CD4-positive, alpha-beta memory T cell (primary cell): Measurements from ENCODE around the gene TANGO6. TPM values are rescaled to one million over a fixed set of nuclear protein-coding genes. Genes with fewer than 3 reads are reported as not detected.

Experiments used
- CTCF ChIA-PET: fragments of 350-600 bp; sonication (Branson Sonifier 250); formaldehyde crosslinking; loops from one replicate; lab custom pipeline; 2021; ENCODE audit warnings: inconsistent platforms; ENCODE audit not compliant: partially characterized antibody; lab: Charles Lee
- POLR2A ChIA-PET: fragments of 350-600 bp; sonication (Branson Sonifier 250); formaldehyde crosslinking; loops from one replicate; lab custom pipeline; 2021; ENCODE audit not compliant: partially characterized antibody; lab: Charles Lee
- DNase-seq, 5 donors: peaks; one replicate each; pipeline versions ENCODE4 v3.0.0 to v3.0.0-alpha.2; 2020 to 2022; ENCODE audit warnings: mixed read lengths in 1 of 5
- H3K27ac ChIP-seq: one replicate; pipeline ENCODE4 v1.7.0; 2013; ENCODE audit warnings: low read depth, low read length
- H3K27me3 ChIP-seq: 2 replicates; pipeline ENCODE4 v1.7.0; 2013; ENCODE audit warnings: mild to moderate bottlenecking, low read length, moderate library complexity; ENCODE audit not compliant: insufficient read depth
- H3K36me3 ChIP-seq: 2 replicates; pipeline ENCODE4 v1.7.0; 2013; ENCODE audit warnings: mild to moderate bottlenecking, low read length, moderate library complexity; ENCODE audit not compliant: insufficient read depth
- H3K4me1 ChIP-seq: 2 replicates; pipeline ENCODE4 v1.7.0; 2013; ENCODE audit warnings: mild to moderate bottlenecking, low read length, moderate library complexity; ENCODE audit not compliant: insufficient read depth
- H3K4me3 ChIP-seq, 2 donors: one replicate each; pipeline ENCODE4 v1.7.0; 2013; ENCODE audit warnings: low read length in 2 of 2, mild to moderate bottlenecking in 1 of 2
- H3K9me3 ChIP-seq, 2 donors: one replicate each; pipeline ENCODE4 v1.7.0; 2013; ENCODE audit warnings: low read length in 2 of 2, control low read depth in 1 of 2; ENCODE audit not compliant: control insufficient read depth in 1 of 2
- H3K27ac Mint-ChIP-seq, 7 donors: one replicate each; pipeline ENCODE4 v1.8.0; 2020 to 2021; ENCODE audit warnings: mixed read lengths in 7 of 7, mild to moderate bottlenecking in 6 of 7, inconsistent platforms in 3 of 7, moderate library complexity in 3 of 7
- H3K27me3 Mint-ChIP-seq, 2 donors: one replicate each; pipeline ENCODE4 v1.8.0; 2020 to 2021; ENCODE audit warnings: mixed read lengths in 2 of 2
- H3K36me3 Mint-ChIP-seq, 2 donors: one replicate each; pipeline ENCODE4 v1.8.0; 2020 to 2021; ENCODE audit warnings: mixed read lengths in 2 of 2, inconsistent platforms in 1 of 2, mild to moderate bottlenecking in 1 of 2
- H3K4me1 Mint-ChIP-seq, 4 donors: one replicate each; pipeline ENCODE4 v1.8.0; 2020 to 2021; ENCODE audit warnings: mixed read lengths in 4 of 4, mild to moderate bottlenecking in 1 of 4
- H3K4me3 Mint-ChIP-seq, 8 donors: one replicate each; pipeline ENCODE4 v1.8.0; 2020 to 2021; ENCODE audit warnings: mixed read lengths in 8 of 8, mild to moderate bottlenecking in 7 of 8, moderate library complexity in 6 of 8, inconsistent platforms in 3 of 8
- H3K9me3 Mint-ChIP-seq, 8 donors: one replicate each; pipeline ENCODE4 v1.8.0; 2020 to 2021; ENCODE audit warnings: mixed read lengths in 8 of 8, mild to moderate bottlenecking in 5 of 8, inconsistent platforms in 3 of 8, moderate library complexity in 1 of 8
- intact Hi-C: fragments of 100-400 bp; cut with micrococcal nuclease; formaldehyde crosslinking; loops from one replicate; pipeline ENCODE4 v1.15.1; 2023
- polyA plus RNA-seq, 2 donors: library from polyadenylated mRNA; unstranded; fragments of 300-500 nt; fragmentation: Illumina TruSeq; gene quantifications; one replicate each; pipeline ENCODE4 v1.2.3, GENCODE V29; 2021
- total RNA-seq, 2 experiments: library from RNA; stranded (reverse); gene quantifications; one replicate each; pipeline ENCODE4 v1.2.3, GENCODE V29; 2021

TANGO6 gene
- total and polyA plus RNA-seq, 4 experiments from 2014 or later = 12.2 to 38.1 (median 26.0) TPM

DNA sequence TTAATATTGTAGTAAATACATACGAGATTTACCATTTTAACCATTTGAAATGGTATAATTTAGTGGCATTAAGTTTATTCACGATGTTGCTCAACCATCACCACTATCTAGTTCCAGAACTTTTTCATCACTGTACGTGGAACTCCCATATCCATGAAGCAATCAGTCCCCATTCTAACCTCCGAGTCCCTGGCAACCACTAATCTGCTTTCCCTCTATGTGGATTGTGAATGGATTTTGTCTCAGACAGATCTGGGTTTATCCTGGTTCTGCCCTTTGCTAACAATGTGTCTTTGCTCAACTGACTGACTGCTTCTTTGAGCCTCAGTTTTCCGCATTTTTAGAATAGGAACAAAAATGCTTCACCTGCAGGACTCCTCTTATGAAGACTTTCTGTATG lies 51.4 kb downstream of the TANGO6 start:
- Mint-ChIP-seq H3K27ac (no peak overlapping the region), H3K27me3 (no peaks in the 10 kb centered on the region), H3K4me3 (no peak overlapping the region), H3K36me3 (peaks cover 19 to 26% of the 10 kb centered on the region in 2 donors), H3K4me1 (peaks cover 0 to 4% (median 3%) of the 10 kb centered on the region in 4 donors), H3K9me3 (no peaks in the 10 kb centered on the region)
- no peak for DNase-seq
- Histone ChIP-seq H3K4me3 (no peak overlapping the region), H3K27ac (no peak overlapping the region), H3K9me3 (no peaks in the 10 kb centered on the region), H3K36me3 (peaks cover 9% of the 10 kb centered on the region), H3K27me3 (no peaks in the 10 kb centered on the region), H3K4me1 (no peaks in the 10 kb centered on the region)
- intact Hi-C loops = no loop called here
- ChIA-PET POLR2A (no interaction called here), CTCF (no interaction called here)

DNA sequence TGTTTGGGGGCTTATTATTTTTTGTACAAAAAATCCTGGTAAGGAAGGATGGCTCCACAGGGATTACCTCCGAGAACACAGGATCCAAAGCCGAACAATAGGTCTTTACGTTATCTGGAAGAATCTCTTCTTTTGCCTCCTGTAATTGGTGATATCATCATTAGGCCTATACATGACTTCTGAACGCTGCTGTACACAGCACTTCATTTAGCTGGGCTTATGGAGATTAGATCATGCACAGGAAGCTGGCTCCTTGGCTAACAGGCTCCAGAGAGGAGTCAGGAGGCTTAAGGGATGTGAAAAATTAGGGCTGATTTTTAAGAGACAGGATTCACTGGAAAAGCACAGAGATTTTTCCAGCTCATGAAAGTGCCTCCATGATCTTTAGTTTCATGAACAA lies 54.7 kb downstream of the TANGO6 start:
- no peaks in the 10 kb centered on the region for H3K9me3 ChIP-seq
- no peak for DNase-seq
- POLR2A ChIA-PET = no interaction called here
- Mint-ChIP-seq H3K27me3 (no peaks in the 10 kb centered on the region), H3K4me3 (no peak overlapping the region), H3K9me3 (no peaks in the 10 kb centered on the region), H3K4me1 (peaks cover 0 to under 1% (median 0%) of the 10 kb centered on the region in 4 donors), H3K36me3 (peaks cover 38 to 42% of the 10 kb centered on the region in 2 donors), H3K27ac (no peak overlapping the region)
- no peak overlapping the region for H3K4me3 ChIP-seq
- peaks cover 12% of the 10 kb centered on the region for H3K36me3 ChIP-seq
- no peak overlapping the region for H3K27ac ChIP-seq
- CTCF ChIA-PET = no interaction called here
- no peaks in the 10 kb centered on the region for H3K27me3 ChIP-seq
- H3K4me1 ChIP-seq = no peaks in the 10 kb centered on the region
- intact Hi-C loops = no loop called here

DNA sequence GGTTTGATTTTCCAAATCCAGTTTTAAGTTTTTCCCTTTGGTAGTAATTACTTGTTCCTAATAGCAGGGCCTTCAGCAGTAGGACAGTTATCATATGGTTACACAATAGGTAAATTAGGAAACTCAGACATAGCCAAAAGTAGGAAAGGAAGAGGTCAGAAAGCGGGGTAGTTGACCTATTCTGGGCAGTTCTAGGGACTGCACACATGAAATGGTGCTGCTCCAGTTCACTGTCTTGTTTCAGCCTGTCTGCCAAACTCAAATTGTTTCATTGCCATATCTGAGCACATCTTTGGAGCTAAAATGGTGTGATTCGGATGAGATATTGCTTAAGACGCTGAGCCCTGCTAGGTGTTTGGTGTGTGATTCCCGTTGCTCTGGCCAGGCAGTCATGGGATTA lies 56.7 kb downstream of the TANGO6 start:
- Mint-ChIP-seq H3K9me3 (no peaks in the 10 kb centered on the region), H3K27me3 (no peaks in the 10 kb centered on the region), H3K4me3 (no peak overlapping the region), H3K36me3 (peaks cover 33 to 42% of the 10 kb centered on the region in 2 donors), H3K4me1 (no peaks in the 10 kb centered on the region), H3K27ac (peak overlapping the region in 1 of 7 donors; percentile 22)
- H3K9me3 ChIP-seq = no peaks in the 10 kb centered on the region
- intact Hi-C loops = no loop called here
- no peaks in the 10 kb centered on the region for H3K4me1 ChIP-seq
- no peak overlapping the region for H3K27ac ChIP-seq
- ChIA-PET POLR2A (no interaction called here), CTCF (no interaction called here)
- peaks cover 12% of the 10 kb centered on the region for H3K36me3 ChIP-seq
- no peak for DNase-seq
- H3K27me3 ChIP-seq = no peaks in the 10 kb centered on the region
- no peak overlapping the region for H3K4me3 ChIP-seq

DNA sequence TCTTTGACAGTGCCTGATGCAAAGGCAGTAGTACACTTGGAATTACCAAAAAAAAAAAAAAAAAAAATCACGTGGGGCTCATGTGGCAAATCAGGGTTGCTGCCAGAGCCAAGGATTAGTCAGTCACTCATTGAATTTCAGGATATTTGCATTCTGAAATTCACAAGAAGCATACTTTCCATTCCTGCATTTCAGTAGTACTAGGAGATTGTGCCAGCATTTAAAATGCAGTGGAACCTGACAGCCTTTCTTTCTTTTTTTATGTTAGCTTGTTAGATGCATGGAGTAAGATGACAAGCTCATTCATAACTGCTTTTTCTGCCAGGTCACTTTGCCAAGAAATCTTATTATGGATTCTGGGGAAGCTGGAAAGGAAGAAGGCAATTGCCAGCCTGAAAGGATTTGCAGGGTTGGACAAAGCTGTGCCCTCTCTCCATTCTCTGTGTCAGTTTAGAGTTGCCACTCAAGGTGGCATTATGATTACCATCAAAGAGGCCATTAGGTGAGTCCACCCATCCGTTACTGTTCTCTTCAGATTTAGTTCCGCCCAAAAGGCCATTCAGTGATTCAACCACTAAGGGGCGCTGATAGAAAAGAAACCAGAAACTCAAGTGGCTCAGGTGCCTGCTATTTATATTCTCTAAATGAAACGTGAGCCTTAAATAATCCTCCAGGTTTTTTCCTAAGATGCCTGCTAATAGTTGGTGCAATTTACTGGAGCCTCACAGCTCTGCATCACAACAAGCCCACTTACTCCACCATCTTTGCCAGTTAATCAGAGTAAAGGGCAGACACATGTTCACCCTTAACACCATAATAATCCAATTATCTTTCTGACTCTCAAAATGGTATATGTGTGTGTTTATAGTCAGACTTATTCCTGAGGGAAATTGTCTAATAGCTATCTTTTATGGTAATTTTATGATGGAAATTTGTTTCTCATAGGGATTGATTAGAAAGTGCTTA lies 59.0 kb downstream of the TANGO6 start:
- CTCF ChIA-PET = interaction anchor here (1.2 kb wide), 1 partner anchor 9 kb away, joined by 5 read pairs; no protein-coding TSS in a partner anchor
- intact Hi-C loops = no loop called here
- H3K27ac Mint-ChIP-seq = no peak overlapping the region

DNA sequence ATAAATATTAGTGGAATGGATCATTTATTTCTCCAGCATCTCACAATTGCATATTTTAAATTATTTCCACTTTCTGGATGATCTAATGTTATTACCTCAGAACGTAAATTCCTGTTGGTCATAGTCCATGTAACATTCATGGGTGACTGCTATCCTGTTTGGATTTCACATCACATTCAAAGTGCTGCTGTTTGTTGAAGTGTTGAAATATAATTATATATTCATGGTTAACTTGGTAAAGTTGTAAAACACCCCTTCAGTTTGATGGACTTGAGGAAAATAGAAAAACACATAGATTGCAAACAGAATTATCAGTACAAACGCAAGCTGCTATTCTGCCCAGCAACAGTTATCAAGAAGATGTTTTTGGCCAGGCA lies 59.6 kb downstream of the TANGO6 start:
- Histone ChIP-seq H3K27me3 (no peaks in the 10 kb centered on the region), H3K36me3 (peaks cover 14% of the 10 kb centered on the region), H3K4me3 (no peak overlapping the region), H3K4me1 (no peaks in the 10 kb centered on the region), H3K27ac (no peak overlapping the region), H3K9me3 (no peaks in the 10 kb centered on the region)
- CTCF ChIA-PET = interaction anchor here (0.6 to 1.2 kb wide), 3 partner anchors 8 to 392 kb away, joined by 4 to 6 read pairs (median 5); no protein-coding TSS in a partner anchor
- Mint-ChIP-seq H3K9me3 (no peaks in the 10 kb centered on the region), H3K36me3 (peaks cover 27 to 55% of the 10 kb centered on the region in 2 donors), H3K27me3 (no peaks in the 10 kb centered on the region), H3K4me3 (no peak overlapping the region), H3K4me1 (no peaks in the 10 kb centered on the region), H3K27ac (no peak overlapping the region)
- DNase-seq = no peak
- POLR2A ChIA-PET = no interaction called here
- intact Hi-C loops = no loop called here

More for the DNA sequence above, 59.0 kb downstream of the TANGO6 start:
- Histone ChIP-seq H3K27ac (no peak overlapping the region), H3K4me1 (no peaks in the 10 kb centered on the region), H3K9me3 (no peaks in the 10 kb centered on the region), H3K4me3 (no peak overlapping the region), H3K36me3 (peaks cover 16% of the 10 kb centered on the region), H3K27me3 (no peaks in the 10 kb centered on the region)
- Mint-ChIP-seq H3K4me3 (peak overlapping the region in 1 of 8 donors; percentile 20), H3K4me1 (no peaks in the 10 kb centered on the region), H3K27me3 (no peaks in the 10 kb centered on the region), H3K36me3 (peaks cover 25 to 49% of the 10 kb centered on the region in 2 donors), H3K9me3 (no peaks in the 10 kb centered on the region)
- POLR2A ChIA-PET = no interaction called here
- no peak for DNase-seq

DNA sequence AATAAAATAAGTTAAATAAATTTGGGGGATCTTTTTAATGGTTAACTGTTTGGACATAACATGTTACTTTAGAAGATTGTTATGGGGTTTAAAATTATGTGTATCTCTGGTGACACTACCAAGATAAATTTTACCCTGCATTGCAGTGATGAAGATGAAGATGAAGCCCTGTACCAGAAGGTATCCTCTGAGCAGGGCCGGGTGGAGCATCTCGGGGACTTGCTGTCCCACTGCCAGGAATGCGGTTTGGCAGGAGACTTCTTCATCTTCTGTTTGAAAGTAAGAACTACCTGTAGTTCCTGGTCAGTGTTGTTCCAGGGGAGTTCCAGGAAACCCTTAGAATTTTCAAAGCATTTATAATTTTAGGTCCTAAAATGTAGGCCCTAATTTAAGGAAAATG lies 64.0 kb downstream of the TANGO6 start:
- H3K27ac ChIP-seq = no peak overlapping the region
- no peaks in the 10 kb centered on the region for H3K27me3 ChIP-seq
- H3K4me1 Mint-ChIP-seq = no peaks in the 10 kb centered on the region
- no peaks in the 10 kb centered on the region for H3K27me3 Mint-ChIP-seq
- no peaks in the 10 kb centered on the region for H3K9me3 Mint-ChIP-seq
- no peaks in the 10 kb centered on the region for H3K9me3 ChIP-seq
- H3K4me3 ChIP-seq = no peak overlapping the region
- H3K4me3 Mint-ChIP-seq = no peak overlapping the region
- ChIA-PET CTCF (no interaction called here), POLR2A (no interaction called here)
- peaks cover 23% of the 10 kb centered on the region for H3K36me3 ChIP-seq
- peaks cover 20 to 57% of the 10 kb centered on the region in 2 donors for H3K36me3 Mint-ChIP-seq
- no peaks in the 10 kb centered on the region for H3K4me1 ChIP-seq
- H3K27ac Mint-ChIP-seq = peak overlapping the region in 1 of 7 donors; percentile 25
- intact Hi-C loops = no loop called here
- DNase-seq = no peak

DNA sequence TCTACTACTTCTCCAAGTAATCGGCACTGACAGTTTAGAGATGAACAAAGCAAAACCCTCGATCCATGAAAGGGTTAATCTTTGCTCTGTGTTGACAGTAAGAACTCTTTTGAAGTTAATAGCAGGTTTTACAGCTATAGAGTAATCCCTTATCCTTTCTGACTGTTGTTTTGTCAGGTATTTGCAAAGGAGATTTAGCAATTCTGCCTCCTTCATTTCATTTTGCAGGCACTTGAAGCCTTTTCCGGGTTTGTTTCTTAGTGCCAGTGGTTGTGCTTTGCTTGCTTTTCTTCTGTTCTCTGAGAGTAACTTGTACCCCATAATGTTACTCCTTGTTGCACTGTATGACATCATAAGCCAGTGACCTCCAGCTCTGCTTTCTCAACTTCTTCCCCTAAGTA lies 64.5 kb downstream of the TANGO6 start:
- Mint-ChIP-seq H3K27ac (no peak overlapping the region), H3K9me3 (no peaks in the 10 kb centered on the region), H3K36me3 (peaks cover 20 to 53% of the 10 kb centered on the region in 2 donors), H3K4me3 (no peak overlapping the region), H3K27me3 (no peaks in the 10 kb centered on the region), H3K4me1 (no peaks in the 10 kb centered on the region)
- no peak overlapping the region for H3K4me3 ChIP-seq
- no peaks in the 10 kb centered on the region for H3K4me1 ChIP-seq
- intact Hi-C loops = no loop called here
- H3K36me3 ChIP-seq = peaks cover 21% of the 10 kb centered on the region
- H3K9me3 ChIP-seq = no peaks in the 10 kb centered on the region
- POLR2A ChIA-PET = no interaction called here
- CTCF ChIA-PET = no interaction called here
- no peak overlapping the region for H3K27ac ChIP-seq
- no peaks in the 10 kb centered on the region for H3K27me3 ChIP-seq
- DNase-seq = no peak
